Vagina (tissue), 2 donors: ENCODE measurements around the gene PPP1R2C. TPM values are rescaled to one million over a fixed set of nuclear protein-coding genes. Genes with fewer than 3 reads are reported as not detected.

Experiments
- DNase-seq, 2 donors: peaks; one replicate each; pipeline ENCODE4 v3.0.0-alpha.2; 2017; ENCODE audit errors: extremely low spot score in 2 of 2
- H3K27ac ChIP-seq: fragments of 200-600 bp; sonication (generic); one replicate; pipeline ENCODE4 v1.5.1; 2019
- H3K27me3 ChIP-seq: fragments of 200-600 bp; sonication (generic); one replicate; pipeline ENCODE4 v1.5.1; 2019
- H3K36me3 ChIP-seq, 2 donors: fragments of 200-600 bp; sonication (generic); one replicate each; pipeline ENCODE4 v1.5.1; 2017 to 2019
- H3K4me1 ChIP-seq: fragments of 200-600 bp; sonication (generic); one replicate; pipeline ENCODE4 v1.5.1; 2019
- H3K4me3 ChIP-seq, 2 donors: fragments of 200-600 bp; sonication (generic); 1 replicate in 1 of 2; 2 replicates in 1 of 2; pipeline ENCODE4 v1.5.1; 2016 to 2019
- H3K9me3 ChIP-seq: fragments of 200-600 bp; sonication (generic); one replicate; pipeline ENCODE4 v1.5.1; 2019
- POLR2A ChIP-seq, 2 donors: fragments of 450-650 bp; IDR thresholded peaks; one replicate each; pipeline ENCODE4 v1.6.1; 2017; ENCODE audit warnings: antibody characterized with exemption in 2 of 2, mild to moderate bottlenecking in 2 of 2, moderate library complexity in 2 of 2
- POLR2AphosphoS5 ChIP-seq, 2 donors: sonication (generic); formaldehyde crosslinking; IDR thresholded peaks; one replicate each; pipeline ENCODE4 v1.9.0; 2017; ENCODE audit warnings: antibody characterized with exemption in 2 of 2, mild to moderate bottlenecking in 2 of 2, low read depth in 1 of 2; ENCODE audit not compliant: insufficient read depth in 1 of 2
- intact Hi-C: fragments of 100-400 bp; cut with DNase I; formaldehyde crosslinking; loops from one replicate; pipeline ENCODE4 v1.15.1; 2023
- total RNA-seq: library from RNA; depleted of rRNA; stranded (reverse); fragments of >200 nt; gene quantifications from one replicate; pipeline ENCODE4 v1.2.3, GENCODE V29; 2016
- TF ChIP-seq, protein P1 (sequence below), 3 experiments: fragments of 450-650 bp in 2 of 3; fragments of 200-600 bp in 1 of 3; sonication (generic) in 1 of 3; IDR thresholded peaks; one replicate each; pipeline ENCODE4 v1.5.1; 2017 to 2019; ENCODE audit warnings: antibody characterized with exemption in 3 of 3, mild to moderate bottlenecking in 2 of 3, moderate library complexity in 2 of 3

PPP1R2C gene
- total RNA-seq, 1 donor from 2014 or later = not detected

GRCh38 chrX:42797651-42798269 is 19.8 kb upstream of the PPP1R2C start:
- H3K4me3 ChIP-seq = no peak overlapping the region
- TF ChIP-seq POLR2A (IDR thresholded peaks at IDR 0.05) = no peak
- TF ChIP-seq POLR2AphosphoS5 (IDR thresholded peaks at IDR 0.05; ENCODE audit: insufficient read depth in 1 of 2, low read depth in 1 of 2) = no peak
- TF ChIP-seq, protein P1, sequence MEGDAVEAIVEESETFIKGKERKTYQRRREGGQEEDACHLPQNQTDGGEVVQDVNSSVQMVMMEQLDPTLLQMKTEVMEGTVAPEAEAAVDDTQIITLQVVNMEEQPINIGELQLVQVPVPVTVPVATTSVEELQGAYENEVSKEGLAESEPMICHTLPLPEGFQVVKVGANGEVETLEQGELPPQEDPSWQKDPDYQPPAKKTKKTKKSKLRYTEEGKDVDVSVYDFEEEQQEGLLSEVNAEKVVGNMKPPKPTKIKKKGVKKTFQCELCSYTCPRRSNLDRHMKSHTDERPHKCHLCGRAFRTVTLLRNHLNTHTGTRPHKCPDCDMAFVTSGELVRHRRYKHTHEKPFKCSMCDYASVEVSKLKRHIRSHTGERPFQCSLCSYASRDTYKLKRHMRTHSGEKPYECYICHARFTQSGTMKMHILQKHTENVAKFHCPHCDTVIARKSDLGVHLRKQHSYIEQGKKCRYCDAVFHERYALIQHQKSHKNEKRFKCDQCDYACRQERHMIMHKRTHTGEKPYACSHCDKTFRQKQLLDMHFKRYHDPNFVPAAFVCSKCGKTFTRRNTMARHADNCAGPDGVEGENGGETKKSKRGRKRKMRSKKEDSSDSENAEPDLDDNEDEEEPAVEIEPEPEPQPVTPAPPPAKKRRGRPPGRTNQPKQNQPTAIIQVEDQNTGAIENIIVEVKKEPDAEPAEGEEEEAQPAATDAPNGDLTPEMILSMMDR (IDR thresholded peaks at IDR 0.05) = no peak
- H3K4me1 ChIP-seq = no peaks in the 10 kb centered on the region
- H3K27me3 ChIP-seq = no peaks in the 10 kb centered on the region
- intact Hi-C loops = no loop called here
- DNase-seq = no peak
- no peak overlapping the region for H3K27ac ChIP-seq
- no peaks in the 10 kb centered on the region for H3K36me3 ChIP-seq
- H3K9me3 ChIP-seq = no peaks in the 10 kb centered on the region

- H3K4me3 ChIP-seq = no peak overlapping the region
- no peak overlapping the region for H3K27ac ChIP-seq
- no peaks in the 10 kb centered on the region for H3K9me3 ChIP-seq
- TF ChIP-seq, protein P1 (IDR thresholded peaks at IDR 0.05) = no peak
- TF ChIP-seq POLR2A (IDR thresholded peaks at IDR 0.05) = no peak
- no peak for TF ChIP-seq POLR2AphosphoS5 (IDR thresholded peaks at IDR 0.05; ENCODE audit: insufficient read depth in 1 of 2, low read depth in 1 of 2)
- intact Hi-C loops = no loop called here
- no peak for DNase-seq
- no peaks in the 10 kb centered on the region for H3K36me3 ChIP-seq
- no peaks in the 10 kb centered on the region for H3K27me3 ChIP-seq
- H3K4me1 ChIP-seq = no peaks in the 10 kb centered on the region
These were observed 5.5 kb upstream of the PPP1R2C start for GRCh38 chrX:42783451-42783850.

- intact Hi-C loops = no loop called here
- Histone ChIP-seq H3K4me3 (no peak overlapping the region), H3K9me3 (no peaks in the 10 kb centered on the region), H3K4me1 (no peaks in the 10 kb centered on the region), H3K27me3 (no peaks in the 10 kb centered on the region), H3K27ac (no peak overlapping the region), H3K36me3 (no peaks in the 10 kb centered on the region)
- DNase-seq = no peak
- TF ChIP-seq, protein P1 (IDR thresholded peaks at IDR 0.05) = no peak
- TF ChIP-seq POLR2AphosphoS5 (IDR thresholded peaks at IDR 0.05; ENCODE audit: insufficient read depth in 1 of 2, low read depth in 1 of 2) (no peak), POLR2A (IDR thresholded peaks at IDR 0.05) (no peak)
These were observed 1.8 kb downstream of the PPP1R2C start for GRCh38 chrX:42776195-42776594.

DNA sequence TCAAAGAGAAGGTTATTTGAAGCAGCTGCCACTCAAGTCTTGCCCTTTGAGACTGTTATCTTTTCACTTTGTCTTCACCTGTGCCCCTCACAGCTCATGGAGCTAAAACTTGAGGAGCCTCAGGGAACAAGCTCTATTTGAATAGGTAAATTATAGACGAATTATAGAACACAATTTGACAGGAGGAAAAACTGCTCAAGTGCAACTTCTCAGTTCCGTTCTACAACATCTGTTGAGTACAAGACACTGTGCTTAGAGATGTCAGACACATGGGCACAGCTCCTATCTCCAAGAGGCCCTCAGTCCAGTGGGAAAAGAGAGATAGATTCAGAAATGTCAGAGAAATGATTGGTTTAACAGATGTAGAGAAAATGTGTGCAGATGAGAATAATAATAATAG is 5.1 kb downstream of the PPP1R2C start:
- intact Hi-C loops = no loop called here
- Histone ChIP-seq H3K4me3 (no peak overlapping the region), H3K27me3 (no peaks in the 10 kb centered on the region), H3K27ac (no peak overlapping the region), H3K36me3 (no peaks in the 10 kb centered on the region), H3K4me1 (no peaks in the 10 kb centered on the region), H3K9me3 (no peaks in the 10 kb centered on the region)
- no peak for DNase-seq
- TF ChIP-seq, protein P1 (IDR thresholded peaks at IDR 0.05) = no peak
- TF ChIP-seq POLR2A (IDR thresholded peaks at IDR 0.05) = no peak
- TF ChIP-seq POLR2AphosphoS5 (IDR thresholded peaks at IDR 0.05; ENCODE audit: insufficient read depth in 1 of 2, low read depth in 1 of 2) = no peak

GRCh38 chrX:42771506-42772335 is 6.2 kb downstream of the PPP1R2C start:
- TF ChIP-seq POLR2AphosphoS5 (IDR thresholded peaks at IDR 0.05; ENCODE audit: insufficient read depth in 1 of 2, low read depth in 1 of 2) = no peak
- TF ChIP-seq POLR2A (IDR thresholded peaks at IDR 0.05) = no peak
- TF ChIP-seq, protein P1 (IDR thresholded peaks at IDR 0.05) = no peak
- Histone ChIP-seq H3K27ac (no peak overlapping the region), H3K4me3 (no peak overlapping the region), H3K27me3 (no peaks in the 10 kb centered on the region), H3K9me3 (no peaks in the 10 kb centered on the region), H3K36me3 (no peaks in the 10 kb centered on the region), H3K4me1 (no peaks in the 10 kb centered on the region)
- intact Hi-C loops = no loop called here
- no peak for DNase-seq
